ENCODE measurements around the gene VWA3B.
"Not testable (repeated sequence)": the region's sequence is repeated elsewhere in the genome, so short reads cannot be mapped to it uniquely, and the experiment has no call there.

The VWA3B gene, protein sequence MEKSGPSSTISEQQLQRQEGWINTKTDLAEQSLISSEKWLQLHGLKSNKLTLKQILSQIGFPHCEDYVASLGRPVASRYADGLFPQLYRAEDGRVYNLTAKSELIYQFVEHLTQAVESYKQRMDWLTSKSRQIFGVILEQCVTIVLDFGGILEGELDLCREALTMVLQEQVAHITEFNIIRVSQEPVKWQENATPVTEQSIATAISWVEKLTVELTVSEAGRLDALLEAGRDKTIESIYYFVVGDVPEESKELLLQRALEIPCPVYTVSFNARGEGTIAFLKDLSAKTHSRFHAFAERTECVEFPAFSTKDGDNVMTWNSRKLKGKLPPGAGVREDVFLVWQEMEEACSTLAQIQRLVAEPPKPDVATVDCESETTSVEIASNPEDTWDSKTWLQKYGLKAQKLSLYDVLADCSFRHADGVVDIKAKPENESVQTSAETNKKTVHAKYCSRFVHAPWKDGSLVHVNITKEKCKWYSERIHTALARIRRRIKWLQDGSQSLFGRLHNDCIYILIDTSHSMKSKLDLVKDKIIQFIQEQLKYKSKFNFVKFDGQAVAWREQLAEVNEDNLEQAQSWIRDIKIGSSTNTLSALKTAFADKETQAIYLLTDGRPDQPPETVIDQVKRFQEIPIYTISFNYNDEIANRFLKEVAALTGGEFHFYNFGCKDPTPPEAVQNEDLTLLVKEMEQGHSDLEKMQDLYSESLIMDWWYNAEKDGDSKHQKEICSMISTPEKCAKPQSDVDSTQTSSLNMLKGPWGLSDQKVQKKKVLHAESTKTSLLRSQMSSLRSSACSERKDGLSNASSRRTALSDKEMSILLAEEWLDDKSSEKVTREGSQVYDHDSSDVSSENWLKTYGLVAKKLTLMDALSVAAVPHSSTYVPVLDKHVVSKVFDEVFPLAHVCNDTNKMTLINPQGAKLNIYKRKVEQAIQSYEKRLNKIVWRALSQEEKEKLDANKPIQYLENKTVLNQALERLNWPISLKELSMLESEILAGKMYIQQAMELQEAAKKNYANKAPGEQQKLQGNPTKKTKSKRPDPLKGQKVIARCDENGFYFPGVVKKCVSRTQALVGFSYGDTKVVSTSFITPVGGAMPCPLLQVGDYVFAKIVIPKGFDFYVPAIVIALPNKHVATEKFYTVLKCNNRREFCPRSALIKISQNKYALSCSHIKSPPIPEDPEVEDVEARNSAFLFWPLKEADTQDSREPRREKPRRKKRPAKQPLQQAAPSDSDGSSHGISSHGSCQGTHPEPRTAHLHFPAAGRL (N-terminal part only)
- total RNA-seq = 0 to 0.33 (median 0.07) reads per million in 18 experiments

DNA sequence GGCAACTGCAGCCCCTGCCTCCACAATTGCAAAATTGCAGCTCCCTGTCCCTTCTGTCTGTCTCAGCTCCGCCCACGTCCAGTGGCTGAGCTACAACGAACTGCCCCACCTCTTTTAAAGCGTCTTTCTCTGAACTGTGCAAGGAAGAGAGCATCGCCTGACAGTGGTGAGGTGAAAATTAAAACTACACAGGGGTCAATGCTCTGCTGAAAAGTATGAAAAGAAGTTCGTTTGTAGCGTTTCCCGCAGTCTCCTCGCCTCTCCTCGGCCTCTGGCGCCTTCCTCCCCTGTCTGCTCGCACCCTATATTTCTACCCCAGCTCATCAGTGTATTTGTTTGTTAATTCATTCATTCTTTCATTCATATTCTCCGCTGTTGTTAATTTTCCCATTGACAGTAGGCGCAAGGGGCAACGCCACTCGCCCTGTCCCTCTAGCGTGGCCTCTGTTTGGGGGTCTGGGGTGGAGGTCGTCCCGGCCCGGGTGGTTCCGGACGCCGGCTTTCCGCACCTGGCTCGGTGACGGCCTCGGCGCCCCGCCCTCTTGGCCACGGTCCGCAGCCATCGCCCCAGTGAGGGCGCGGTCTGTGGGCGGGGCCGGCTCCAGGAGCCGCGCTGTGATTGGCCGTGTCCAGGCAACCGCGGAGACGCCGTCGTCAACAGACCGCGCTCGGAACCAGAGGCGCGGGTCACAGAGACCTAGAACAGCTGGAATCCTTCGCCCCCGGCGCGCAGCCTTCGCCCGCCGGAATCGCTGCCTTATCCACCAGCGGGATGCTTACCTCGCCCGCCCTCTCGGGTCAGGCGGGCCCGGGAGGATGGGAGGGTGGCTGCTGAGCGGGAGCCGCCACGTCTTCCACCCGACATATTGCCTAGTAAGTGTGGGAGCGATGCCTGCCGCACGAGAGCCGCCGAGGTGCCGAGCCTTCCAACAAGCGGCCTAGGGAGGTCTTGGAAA lies at the start of gene VWA3B:
Gene VWA3B, plus strand, starts transcription at position 677 of the 956 bp plus-strand sequence. CDS start 5,926 bp downstream, outside the sequence.
- DNase-seq = peak; percentile 52 to 54

DNA sequence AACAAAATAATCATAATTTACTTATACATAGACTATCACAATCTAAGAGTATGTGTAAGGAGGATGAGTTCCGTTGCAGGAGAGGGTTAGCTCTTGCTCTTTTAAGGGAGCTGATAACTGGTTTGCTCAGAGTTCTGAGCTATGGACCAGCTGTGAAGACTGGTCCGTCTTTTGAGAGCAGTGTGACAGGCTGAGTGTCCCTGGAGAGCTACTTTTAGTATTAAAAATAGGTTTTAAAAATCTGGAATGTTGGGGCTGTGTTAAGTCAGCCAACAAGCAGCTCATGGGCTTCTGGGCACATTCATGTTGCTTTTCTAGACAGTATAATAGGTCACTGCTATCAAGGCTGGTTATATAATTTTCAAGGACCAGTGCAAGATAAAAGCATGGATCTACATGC lies 49.8 kb upstream of the VWA3B start:
- DNase-seq = no peak

DNA sequence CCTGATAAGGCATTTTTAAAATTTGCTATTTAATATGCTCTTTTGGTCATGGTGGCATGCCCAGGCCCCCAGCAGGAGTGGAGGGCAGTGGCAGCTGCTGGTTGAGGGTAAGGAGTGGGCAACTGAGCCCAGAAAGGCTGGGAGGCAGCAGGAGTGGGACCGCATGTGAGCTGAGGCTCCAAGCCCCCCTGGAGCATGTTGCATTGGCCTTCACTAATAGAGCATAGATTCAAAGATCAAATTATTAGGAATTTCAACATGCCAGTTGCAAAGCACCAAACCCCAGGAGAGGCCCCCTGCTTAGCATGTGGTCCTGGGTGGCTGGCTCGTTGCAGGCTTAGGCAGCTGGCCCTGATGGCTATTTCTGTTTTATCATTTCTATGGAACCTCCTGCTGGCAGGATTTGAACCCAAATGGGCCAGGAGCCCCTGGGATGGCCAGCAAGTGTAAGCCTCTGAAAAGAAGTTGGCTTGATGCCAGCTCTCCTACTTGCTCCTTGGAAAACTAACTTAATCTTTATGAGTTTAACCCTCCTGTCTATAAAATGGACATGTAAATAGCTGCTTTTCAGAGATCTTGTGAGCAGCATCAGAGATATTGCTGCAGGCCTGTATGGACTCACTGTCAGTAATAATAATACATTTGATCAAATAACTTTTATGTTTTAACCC lies 49.2 kb upstream of the VWA3B start:
- no peak for DNase-seq

GRCh38 chr2:98039085-98039756 lies 47.7 kb upstream of the VWA3B start:
- DNase-seq = peak; percentile 74 to 90

- no peak for DNase-seq
These were observed 46.5 kb upstream of the VWA3B start for GRCh38 chr2:98040331-98040939.

DNA sequence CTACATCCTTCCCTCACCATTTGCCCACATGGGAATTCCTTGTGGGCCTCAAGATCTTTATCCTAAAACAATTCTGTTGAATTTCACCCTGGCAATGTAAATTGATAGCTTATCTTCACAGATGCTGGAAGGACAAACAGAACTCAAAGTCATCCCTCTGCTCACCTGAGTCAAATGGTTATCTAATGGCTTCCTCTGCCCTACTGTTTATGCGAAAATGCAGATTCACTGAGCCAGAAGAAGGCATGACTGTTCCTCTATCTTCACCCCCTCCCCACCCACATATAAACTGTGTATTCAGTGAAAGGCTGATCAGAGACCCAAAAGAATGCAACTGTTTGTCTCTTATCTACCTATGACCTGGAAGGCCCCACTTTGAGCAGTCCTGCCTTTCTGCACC lies 43.9 kb upstream of the VWA3B start:
- DNase-seq = no peak

- not testable (repeated sequence) for DNase-seq
These were observed 42.2 kb upstream of the VWA3B start for GRCh38 chr2:98044730-98045129.

DNA sequence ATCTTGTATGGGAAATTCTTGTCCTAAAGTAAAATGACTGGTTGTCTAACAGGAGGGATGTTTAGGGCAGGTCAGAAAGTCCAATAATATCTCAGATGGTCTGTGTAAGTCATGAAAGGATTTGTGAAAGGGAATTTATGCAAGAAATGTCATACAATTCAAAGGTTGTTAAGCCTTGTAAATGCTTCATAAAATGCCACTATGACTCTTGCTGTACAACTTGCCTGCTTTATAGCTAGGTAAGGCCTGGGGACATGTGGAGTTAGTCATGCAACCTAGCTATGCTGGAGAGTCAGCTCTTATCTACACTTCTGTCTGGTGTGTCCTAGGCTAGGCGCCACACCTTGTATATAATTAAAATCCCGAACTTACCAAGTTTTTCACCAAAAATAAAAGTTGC lies 36.9 kb upstream of the VWA3B start:
- DNase-seq = no peak

DNA sequence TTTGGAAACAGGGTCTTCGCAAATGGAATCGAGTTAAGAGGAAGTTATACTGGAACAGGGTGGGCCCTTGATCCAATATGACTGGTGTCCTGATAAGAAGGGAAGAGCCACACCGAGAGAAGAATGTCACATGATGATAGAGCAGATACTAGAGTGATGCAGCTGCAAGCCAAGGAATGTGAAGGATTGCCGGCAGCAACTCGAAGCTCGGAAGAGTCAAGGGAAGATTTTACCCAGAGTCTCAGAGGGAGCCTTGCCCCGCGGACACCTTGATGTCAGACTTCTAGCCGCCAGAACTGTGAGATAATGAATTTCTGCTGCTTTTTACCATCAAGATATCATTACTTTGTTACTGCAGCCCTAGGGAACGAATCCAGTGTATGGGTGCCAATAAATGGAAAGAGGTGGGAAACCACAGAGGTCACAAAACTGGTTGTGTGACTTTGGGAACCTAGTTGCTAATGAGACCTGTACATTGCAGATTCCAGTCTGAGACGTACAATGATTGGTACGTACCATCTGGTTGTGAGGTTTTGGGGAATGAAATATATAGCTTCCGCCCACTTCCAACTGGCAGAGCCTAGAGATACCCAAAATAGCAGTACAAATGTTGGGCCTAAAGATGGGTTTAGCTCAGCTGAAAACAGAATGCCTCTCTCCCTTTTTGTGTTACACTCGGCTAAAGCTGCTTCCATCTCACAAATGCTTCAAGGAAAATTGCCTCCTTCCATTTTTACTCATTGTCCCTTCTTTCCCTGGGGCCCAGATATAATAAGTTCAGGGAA lies 28.6 kb upstream of the VWA3B start:
- DNase-seq = no peak

DNA sequence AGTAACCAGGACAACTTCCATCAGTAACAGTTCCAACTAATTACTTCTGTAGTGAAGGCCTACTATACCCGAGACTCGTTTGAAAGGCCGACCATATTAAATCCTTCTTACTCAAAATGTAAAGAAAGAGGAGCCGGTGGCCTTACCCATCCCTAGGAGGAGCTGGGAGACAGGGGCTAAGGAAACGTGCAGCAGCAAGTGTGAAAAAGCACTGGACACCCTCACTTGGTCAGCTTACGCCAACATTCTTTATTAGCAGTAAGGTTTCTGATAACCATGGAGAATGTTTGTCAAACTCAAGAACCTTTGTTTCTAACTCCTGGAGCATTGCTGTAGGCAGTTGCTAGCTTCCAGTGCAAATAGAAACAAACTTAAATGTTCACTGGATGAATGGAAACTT lies 26.7 kb upstream of the VWA3B start:
- no peak for DNase-seq

GRCh38 chr2:98063291-98063854 lies 23.6 kb upstream of the VWA3B start:
- DNase-seq = no peak

- DNase-seq = no peak
These were observed 21.2 kb upstream of the VWA3B start for GRCh38 chr2:98065808-98066207.

DNA sequence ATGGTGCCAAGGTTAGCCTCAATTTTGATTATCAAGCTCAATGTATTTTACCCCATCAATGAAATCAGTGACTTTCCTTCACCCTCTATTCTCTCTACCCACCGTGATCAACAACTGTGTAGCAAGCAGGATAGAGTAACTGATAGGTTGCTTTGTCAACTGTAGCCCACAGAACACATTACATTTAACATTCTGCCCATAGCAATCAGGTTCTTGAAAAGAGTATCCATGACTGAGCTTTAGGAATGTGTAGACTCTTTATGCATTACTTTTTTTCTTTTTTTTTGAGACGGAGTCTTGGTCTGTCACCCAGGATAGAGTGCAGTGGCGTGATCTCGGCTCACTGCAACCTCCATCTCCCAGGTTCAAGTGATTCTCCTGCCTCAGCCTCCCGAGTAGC lies 19.8 kb upstream of the VWA3B start:
- DNase-seq = no peak

DNA sequence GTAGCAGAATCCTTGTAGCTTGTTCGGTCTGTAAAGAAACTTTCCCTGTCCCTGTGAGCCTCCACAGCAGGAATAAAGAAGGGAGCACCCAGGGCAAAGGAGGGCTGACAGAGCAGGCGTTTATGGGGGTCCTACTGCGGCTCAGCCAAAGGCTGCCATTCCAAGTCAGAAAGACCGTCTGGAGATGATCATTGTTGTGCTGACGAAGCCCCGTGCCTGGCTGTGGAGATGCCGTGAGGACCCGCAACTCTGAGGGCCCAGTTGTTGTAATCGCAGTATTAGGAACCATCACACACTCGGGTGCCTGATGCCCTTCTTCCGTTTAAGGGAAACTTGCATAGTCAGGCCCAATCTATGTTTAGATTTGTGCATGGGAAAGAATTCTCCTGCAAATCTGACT lies 16.9 kb upstream of the VWA3B start:
- no peak for DNase-seq

- no peak for DNase-seq
These were observed 14.5 kb upstream of the VWA3B start for GRCh38 chr2:98072442-98072841.

DNA sequence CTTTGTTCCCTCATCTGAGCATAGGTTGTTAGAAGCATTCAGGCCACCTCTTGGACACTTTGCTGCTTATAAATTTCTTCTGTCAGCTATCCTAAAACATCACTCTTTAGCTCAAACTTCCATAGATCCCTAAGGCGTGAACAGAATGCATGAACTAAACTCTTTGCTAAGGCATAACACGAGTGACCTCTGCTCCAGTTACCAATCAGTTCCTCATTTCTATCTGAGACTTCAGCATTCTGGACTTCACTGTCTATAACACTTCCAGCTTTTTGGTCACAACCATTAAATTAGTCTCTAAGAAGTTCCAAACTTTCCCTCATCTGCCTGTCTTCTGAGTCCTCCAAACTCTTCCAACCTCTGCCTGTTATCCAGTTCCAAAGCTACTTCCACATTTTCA lies 8.3 kb upstream of the VWA3B start:
- DNase-seq = peak; percentile 42 to 45

DNA sequence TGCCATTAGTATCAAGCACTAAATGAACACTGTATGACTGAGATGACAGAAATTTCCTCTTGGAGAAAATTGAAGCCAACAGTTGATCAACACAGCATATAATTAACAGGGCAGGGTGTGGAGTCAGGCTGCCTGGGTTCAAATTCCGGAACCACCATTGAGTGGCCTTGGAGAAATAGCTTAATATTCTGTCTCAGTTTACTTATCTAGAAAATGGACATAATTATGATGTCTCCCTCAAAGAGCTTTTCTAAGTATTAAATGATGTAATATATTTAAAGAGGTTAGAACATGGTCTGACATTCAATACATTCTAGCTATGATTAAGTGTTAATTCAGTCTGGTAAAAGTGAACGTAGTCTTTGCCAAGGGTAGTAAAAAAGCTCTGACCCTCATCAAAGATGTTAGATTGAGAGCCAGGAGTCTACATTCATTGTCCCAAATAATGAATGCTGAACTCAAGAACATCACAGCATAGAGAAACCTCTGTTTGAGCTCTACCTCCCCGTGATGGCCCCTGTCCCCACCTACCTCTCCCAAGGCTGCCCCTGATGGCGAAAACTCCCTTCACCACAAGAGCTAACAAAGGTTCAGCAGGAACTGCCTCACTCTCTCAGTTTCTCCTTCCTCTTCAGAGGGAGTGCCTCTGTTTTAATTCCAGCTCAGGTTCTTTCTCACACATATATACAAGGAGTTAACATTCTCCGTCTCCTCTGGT lies 2.7 kb upstream of the VWA3B start:
- no peak for DNase-seq

GRCh38 chr2:98084869-98085238 lies 2.1 kb upstream of the VWA3B start:
- DNase-seq = no peak
